Raji (cell line): ENCODE results near the gene GNAT3.

Experiments
- POLR2A ChIP-seq: IDR thresholded peaks from 2 replicates; pipeline ENCODE4 v1.6.1; 2011; ENCODE audit warnings: low read depth, low read length, control low read depth; ENCODE audit not compliant: insufficient read depth

GNAT3 gene

DNA sequence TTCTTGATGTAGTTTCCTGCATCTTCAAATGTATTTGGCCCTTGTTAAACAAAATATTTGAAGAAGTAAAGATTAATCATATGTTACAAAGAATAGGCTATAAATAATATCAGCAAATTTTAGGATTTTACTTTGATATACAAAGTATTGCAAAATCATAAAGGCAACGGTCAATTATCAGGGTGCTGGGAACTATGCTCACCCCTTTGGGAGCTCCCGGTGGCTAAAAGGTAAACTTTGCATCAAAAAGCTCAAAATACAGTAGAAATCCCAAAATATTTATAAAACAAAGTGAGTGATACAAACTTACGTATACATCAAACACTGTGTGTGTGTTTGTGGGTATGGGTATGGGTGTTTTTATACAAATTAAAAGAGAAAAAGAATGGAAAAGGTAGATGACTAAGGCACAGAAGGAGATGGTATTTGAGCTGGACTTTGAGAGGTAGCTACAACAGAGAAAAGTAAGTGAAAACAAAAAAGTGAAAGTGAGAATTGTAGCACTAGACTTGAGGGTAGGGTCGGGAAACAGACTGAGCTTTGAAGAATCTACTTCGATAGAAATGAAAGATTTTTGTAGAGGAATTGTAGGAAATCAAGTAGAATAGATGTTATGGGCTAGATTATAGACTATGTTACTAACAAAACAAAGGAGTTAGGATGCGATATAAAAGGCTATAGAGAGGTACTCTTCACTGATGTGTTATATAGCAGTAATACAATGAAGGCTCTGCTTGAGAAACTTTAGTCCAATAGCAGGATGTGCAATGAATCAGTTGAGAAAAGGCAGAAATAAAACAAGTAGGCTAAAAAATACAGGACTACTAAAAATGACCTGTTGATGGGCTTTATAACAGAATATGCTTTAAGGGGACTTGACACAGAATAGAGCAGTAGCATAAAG is 52.8 kb downstream of the GNAT3 start:
- TF ChIP-seq POLR2A: no peak

DNA sequence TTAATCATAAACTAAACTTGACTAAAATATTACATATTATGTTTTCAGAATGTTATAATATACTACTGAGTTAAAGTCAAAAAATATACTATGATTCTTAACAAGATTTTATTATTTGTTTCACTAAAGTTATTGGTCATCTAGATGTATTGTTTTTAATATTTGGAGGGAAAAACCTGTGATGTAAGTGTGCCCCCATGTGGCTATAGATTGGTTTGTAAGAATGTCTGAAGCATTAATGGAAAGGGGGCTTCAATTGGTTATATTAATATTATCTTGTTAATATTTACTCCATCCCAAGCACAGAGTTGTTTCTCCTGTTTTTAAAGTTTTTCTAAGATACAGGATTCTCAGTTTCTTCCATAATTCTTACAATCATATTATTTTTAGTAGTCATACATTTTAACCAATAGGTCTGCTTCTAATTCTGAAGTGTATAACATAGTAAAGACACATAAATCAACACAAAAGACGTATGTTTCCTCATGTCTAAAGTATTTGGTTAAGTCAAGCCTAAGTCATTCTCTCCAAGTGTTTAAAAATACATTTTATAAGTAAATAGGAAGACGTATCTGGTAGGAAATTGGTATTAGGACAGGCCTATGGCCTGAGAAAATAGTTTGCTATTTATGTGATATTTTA is 58.0 kb downstream of the GNAT3 start:
- TF ChIP-seq POLR2A: no peak

DNA sequence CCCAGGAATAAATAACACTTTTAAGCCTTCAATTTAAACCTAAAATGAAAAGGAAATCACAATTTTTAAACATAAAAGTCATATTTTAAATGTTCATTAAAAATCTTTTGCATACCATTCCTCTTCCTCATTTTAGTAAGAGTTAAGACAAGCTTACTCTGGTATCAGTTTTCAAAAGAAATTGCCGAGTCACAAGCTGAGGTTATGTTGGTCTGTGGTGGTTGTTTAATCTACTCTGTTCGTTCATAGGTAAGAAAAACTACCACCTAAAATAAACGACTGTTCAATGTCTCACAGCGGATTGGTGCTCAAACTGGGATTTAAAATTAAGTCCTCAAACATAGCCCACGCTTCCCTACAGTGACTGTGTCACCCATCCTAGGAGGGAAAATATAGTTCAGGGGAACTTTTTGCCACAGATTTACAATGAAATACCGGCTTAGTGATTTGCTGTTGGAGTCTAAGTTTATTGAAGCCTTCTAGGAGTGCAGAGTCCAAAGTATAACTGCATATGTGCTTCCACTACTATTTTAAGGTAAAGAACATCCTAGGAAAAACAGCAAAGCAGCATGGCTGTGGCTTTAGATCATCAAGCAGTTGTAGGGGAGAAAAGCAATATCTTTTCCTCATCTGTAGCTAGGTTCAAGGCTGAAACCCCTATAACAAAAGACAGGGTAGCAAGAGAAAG is 61.1 kb downstream of the GNAT3 start:
- TF ChIP-seq POLR2A: no peak

DNA sequence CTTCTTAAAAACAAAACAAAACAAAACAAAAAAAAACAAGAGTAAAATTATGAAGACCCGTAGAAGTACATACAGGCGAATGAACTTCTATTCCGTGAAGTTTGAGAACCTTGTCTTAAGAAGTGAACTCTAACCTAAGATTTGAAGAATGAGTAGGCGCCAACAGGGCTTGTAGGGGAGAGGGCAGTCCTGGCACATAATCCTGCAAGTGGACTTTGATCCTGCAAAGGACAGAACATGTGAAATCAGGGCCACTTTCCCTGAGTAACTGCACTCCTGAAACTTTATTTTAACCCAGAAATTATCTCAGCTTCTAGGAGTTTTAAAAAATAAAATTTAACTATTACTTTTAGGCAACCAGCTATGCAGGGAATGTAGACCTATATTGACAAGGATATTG is 62.0 kb downstream of the GNAT3 start:
- no peak for TF ChIP-seq POLR2A

DNA sequence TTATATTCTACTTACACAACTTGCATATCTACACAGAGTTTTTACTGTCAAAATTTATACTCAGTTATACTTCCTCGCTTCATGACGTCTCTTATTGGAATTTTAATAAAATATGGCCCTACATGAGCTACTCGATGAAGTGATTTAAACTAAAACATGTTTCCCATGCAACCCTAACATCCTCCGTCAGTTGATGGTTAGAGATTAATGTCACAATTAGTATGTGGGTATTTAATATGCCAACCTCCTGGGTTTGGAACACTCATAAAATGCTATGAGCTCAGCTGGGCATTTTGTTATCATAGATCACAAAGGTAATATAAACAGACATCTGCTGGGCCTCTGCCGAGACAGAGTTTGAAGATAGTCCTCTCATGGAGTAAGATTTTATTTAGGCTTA is 66.5 kb downstream of the GNAT3 start:
- TF ChIP-seq POLR2A: no peak

DNA sequence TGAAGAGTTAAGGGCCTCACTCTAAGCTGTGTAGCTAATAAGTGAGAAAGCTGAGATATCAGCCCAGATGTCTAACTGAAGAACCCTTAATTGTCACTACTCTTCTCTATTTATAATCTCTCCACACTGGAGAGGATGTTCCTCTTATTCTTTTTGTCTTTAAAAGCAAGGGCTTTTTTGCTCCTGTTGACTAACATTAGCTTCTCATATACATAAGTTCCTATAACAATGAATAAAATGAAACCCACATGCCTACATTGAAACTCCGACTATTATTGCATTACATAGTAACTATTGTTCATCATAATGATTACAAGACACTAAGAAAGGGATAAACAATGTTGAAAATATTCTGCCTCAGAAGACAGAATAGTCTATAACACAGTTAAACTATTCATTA is 67.1 kb downstream of the GNAT3 start:
- TF ChIP-seq POLR2A: no peak

DNA sequence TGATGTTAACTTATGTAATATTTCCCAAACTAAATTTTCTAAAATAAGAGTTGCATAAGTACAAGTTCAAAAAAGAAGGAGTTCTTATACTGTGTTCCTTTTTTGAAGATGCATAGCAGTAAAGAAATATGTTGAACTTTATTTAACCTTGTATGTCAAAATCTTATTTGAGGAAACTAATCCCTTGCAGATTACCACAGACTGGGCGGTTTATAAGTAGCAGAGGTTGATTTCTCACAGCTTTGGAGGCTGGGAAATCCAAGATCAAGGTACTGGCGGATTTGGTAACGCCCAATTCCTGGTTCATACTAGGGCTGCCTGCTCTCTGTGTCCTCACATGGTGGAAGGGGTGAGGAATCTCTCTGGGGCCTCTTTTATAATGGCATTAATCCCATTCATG is 68.5 kb downstream of the GNAT3 start:
- no peak for TF ChIP-seq POLR2A

DNA sequence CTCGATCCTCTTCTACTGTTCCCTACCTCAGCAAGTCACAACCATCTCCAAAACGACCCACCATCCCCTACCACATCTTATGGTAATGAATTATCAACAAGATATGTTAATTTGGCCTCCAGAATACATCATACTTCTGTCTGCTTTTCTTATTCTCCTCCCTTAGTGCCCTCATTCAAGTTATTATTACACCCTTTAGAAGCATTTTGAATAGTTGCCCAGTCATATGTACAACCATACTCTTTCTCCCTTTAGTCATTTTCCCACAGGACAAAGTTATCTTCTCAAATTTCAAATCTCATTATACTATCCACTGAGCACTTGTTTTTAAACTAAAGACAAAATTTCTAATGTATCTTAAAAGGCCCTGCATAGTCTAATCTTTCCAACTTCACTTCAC is 71.0 kb downstream of the GNAT3 start:
- no peak for TF ChIP-seq POLR2A

DNA sequence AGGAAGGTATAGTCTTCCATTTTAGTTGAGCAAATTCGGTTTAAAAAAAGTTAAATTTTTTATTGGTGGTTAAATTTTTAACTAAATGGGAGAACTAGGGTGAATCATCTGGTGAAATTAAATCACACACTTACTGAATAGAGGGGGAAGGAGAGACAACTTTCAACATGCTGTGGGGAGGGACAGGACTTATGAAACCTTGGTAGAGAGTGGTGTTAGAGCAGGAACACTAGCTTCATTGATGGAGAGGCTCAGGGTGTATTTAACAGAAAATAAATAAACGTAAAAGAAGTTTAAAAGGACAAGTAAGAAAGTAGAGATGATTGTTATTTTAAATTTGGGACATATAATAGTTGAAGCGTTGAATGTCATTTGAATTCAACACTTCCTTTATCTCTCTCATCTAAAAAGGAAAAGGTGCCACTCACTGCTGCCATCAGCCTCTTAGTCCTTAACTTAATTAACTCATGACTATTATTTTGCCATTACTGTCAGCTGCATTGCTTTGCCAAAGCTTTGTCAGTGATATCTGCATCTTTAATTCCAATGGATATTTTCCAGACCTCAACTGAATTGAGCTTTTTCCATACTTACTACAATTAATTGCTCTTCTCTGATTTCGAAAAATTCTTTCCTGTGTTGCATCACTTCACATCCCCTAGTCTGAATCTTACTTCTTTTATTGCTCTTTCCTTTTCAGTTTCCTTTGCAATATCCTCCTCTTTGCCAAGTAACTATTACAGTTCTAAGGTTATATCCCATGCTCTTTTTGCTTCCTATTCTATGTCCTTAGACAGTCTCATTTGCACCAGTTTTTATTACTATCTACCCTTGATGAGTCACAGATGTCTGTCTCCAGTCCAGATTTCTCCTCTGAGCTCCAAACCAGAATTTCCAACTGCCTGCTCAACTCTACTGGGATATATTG is 71.7 kb downstream of the GNAT3 start:
- TF ChIP-seq POLR2A: no peak

DNA sequence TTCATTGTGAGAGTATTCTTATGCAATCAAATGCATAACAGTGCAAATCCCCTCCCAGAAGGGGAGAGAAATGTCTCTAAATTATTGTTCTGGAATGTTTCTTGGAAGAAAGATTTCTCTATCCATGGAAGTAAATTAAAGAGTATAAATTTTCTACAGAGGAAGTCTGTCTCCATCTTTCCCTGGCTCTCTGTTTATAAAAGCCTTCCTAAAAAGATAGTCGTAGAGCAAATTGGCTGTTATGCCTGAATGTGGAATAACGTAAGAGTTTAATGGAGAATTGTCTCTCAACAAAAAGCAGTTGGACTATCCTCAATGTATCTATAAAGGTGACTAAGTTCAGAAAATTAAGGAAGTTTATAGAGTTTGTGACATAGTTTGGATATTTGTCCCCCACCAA is 76.3 kb downstream of the GNAT3 start:
- TF ChIP-seq POLR2A: no peak

DNA sequence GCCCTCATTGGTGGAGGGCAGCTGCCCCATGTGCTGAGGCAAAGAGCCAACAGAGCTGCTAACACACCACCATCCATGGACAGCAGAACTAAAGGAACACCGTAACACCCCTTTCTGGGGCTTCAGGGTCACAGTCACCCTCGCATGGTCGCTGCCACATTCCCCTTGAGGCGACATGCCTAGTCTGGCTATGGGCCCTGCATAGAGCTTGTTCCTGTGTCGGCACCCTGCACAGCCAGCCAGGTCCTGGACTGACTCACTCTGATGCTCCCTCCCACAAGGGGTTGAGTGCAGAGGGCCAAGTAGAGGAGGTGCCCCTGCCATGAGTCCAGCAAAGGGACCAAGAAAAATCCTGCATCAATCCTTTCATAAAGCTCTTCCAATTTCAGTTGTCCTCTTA is 77.8 kb downstream of the GNAT3 start:
- no peak for TF ChIP-seq POLR2A

DNA sequence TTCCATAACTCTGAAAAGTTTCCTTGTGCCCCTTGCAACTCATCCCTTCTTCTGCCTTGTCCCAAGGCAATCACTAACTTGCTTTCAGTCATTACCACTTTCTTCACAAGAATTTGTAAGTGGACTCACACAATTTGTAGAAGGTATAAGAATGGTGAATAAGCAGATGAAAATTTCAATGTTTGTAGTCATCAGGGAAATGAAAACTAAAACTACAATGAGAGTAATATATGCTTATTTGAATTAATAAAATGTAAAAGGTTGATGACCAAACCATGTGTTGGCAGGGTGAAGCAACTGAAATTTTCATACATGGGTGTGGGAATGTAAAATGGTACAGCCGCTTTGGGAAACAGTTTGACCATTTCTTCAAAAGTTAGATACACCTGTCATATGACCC is 79.7 kb downstream of the GNAT3 start:
- TF ChIP-seq POLR2A: no peak

DNA sequence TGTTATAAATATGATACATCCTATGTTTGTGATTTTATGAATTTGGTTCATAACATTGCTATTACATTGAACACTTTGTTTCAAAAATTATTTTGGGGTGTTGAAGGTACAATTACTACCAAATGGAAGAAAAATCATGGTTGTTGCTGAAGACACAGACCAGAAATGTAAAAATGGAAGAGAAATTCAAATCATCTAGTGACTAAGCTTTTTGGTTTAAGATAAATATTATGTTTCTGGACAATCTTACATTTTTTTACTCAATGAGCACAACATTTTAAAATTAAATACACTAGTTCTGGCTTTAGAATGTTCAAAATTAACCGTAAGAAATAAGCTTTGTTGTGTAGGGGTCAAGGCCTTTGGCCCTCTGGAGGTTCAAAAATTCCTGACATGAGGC is 82.7 kb downstream of the GNAT3 start:
- TF ChIP-seq POLR2A: no peak

DNA sequence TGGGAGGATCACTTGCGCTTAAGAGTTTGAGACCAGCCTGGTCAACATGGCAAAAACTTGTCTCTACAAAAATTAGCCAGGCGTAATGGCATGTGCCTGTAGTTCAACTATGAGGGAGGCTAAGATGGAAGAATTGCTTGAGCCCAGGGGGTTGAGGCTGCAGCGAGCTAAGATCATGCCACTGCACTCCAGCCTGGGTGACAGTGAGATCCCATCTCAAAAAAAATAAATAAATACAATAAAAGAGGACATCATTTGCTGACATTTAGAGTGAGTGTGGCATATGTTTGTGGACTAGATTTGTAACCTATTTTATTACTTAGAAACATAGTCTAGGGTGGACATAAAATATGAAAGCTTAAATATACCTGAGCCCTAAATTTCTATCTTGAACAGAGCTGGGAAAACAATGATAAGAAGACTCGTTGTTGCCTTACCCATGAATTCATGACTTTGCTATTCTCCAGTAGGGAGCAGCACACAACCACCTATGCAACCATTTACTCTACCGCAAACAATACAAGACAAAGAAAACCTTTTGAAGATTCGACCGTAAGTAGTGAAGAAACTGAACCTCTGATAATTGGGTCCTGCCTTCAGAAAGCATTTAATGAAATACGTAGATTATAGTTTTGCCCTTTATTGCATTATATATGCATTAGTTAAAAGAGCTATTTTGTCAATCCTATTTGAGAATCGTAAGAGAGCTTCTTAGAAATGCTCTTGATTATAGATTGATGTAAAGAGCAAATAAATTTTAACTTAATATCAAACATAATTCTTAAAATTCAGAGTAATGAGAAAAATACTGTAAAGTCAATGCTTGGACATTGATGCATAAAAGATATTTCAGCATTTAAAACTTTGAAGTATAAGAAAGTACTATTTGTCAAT is 83.5 kb downstream of the GNAT3 start:
- TF ChIP-seq POLR2A: no peak
